ENCODE results near the gene SMCO3. TPM values are rescaled to one million over a fixed set of nuclear protein-coding genes. Genes with fewer than 3 reads are reported as not detected.

The SMCO3 gene
- total RNA-seq, 1 donor from 2014 or later: not detected

- peaks cover 12% of the 10 kb centered on the region for H3K4me1 Mint-ChIP-seq (ENCODE audit: low read depth)
- no peaks in the 10 kb centered on the region for H3K9me3 Mint-ChIP-seq
- intact Hi-C loops (cut with micrococcal nuclease): no loop called here
- H3K4me3 Mint-ChIP-seq (ENCODE audit: low read depth): no peak overlapping the region
- peaks cover 21% of the 10 kb centered on the region for H3K36me3 Mint-ChIP-seq (ENCODE audit: low read depth)
- DNase-seq (ENCODE audit: low spot score): no peak
- H3K27me3 Mint-ChIP-seq (ENCODE audit: low read depth): no peaks in the 10 kb centered on the region
- no peak overlapping the region for H3K27ac Mint-ChIP-seq
Observed at GRCh38 chr12:14781563-14781962, 32.4 kb downstream of the SMCO3 start.

GRCh38 chr12:14780859-14781258 lies 33.1 kb downstream of the SMCO3 start:
- no peak overlapping the region for H3K4me3 Mint-ChIP-seq (ENCODE audit: low read depth)
- H3K9me3 Mint-ChIP-seq: no peaks in the 10 kb centered on the region
- H3K27ac Mint-ChIP-seq: no peak overlapping the region
- H3K27me3 Mint-ChIP-seq (ENCODE audit: low read depth): no peaks in the 10 kb centered on the region
- no peak for DNase-seq (ENCODE audit: low spot score)
- H3K4me1 Mint-ChIP-seq (ENCODE audit: low read depth): peaks cover 19% of the 10 kb centered on the region
- H3K36me3 Mint-ChIP-seq (ENCODE audit: low read depth): peaks cover 20% of the 10 kb centered on the region
- intact Hi-C loops (cut with micrococcal nuclease): no loop called here

GRCh38 chr12:14779834-14780233 lies 34.1 kb downstream of the SMCO3 start:
- peaks cover 27% of the 10 kb centered on the region for H3K4me1 Mint-ChIP-seq (ENCODE audit: low read depth)
- peaks cover 11% of the 10 kb centered on the region for H3K36me3 Mint-ChIP-seq (ENCODE audit: low read depth)
- H3K27me3 Mint-ChIP-seq (ENCODE audit: low read depth): no peaks in the 10 kb centered on the region
- H3K27ac Mint-ChIP-seq: no peak overlapping the region
- H3K9me3 Mint-ChIP-seq: no peaks in the 10 kb centered on the region
- H3K4me3 Mint-ChIP-seq (ENCODE audit: low read depth): no peak overlapping the region
- DNase-seq (ENCODE audit: low spot score): no peak
- intact Hi-C loops (cut with micrococcal nuclease): no loop called here

- Mint-ChIP-seq H3K36me3 (ENCODE audit: low read depth) (no peaks in the 10 kb centered on the region), H3K9me3 (no peaks in the 10 kb centered on the region), H3K4me1 (ENCODE audit: low read depth) (peaks cover 42% of the 10 kb centered on the region), H3K27ac (no peak overlapping the region), H3K4me3 (ENCODE audit: low read depth) (no peak overlapping the region), H3K27me3 (ENCODE audit: low read depth) (no peaks in the 10 kb centered on the region)
- intact Hi-C loops (cut with micrococcal nuclease): no loop called here
- DNase-seq (ENCODE audit: low spot score): no peak
Observed at GRCh38 chr12:14777271-14777670, 36.7 kb downstream of the SMCO3 start.

GRCh38 chr12:14776236-14776961 lies 37.6 kb downstream of the SMCO3 start:
- no peak overlapping the region for H3K27ac Mint-ChIP-seq
- no peak for DNase-seq (ENCODE audit: low spot score)
- intact Hi-C loops (cut with micrococcal nuclease): no loop called here

GRCh38 chr12:14775636-14775980 lies 38.4 kb downstream of the SMCO3 start:
- peaks cover 50% of the 10 kb centered on the region for H3K4me1 Mint-ChIP-seq (ENCODE audit: low read depth)
- no peaks in the 10 kb centered on the region for H3K9me3 Mint-ChIP-seq
- H3K27ac Mint-ChIP-seq: peak overlapping the region; percentile 98
- H3K27me3 Mint-ChIP-seq (ENCODE audit: low read depth): no peaks in the 10 kb centered on the region
- peak overlapping the region; percentile 98 for H3K4me3 Mint-ChIP-seq (ENCODE audit: low read depth)
- intact Hi-C loops (cut with micrococcal nuclease): no loop called here
- no peak for DNase-seq (ENCODE audit: low spot score)
- peaks cover under 1% of the 10 kb centered on the region for H3K36me3 Mint-ChIP-seq (ENCODE audit: low read depth)

More at GRCh38 chr12:14776236-14776961, 37.6 kb downstream of the SMCO3 start:
- H3K36me3 Mint-ChIP-seq (ENCODE audit: low read depth): no peaks in the 10 kb centered on the region
- peaks cover 49% of the 10 kb centered on the region for H3K4me1 Mint-ChIP-seq (ENCODE audit: low read depth)
- no peaks in the 10 kb centered on the region for H3K9me3 Mint-ChIP-seq
- peak overlapping the region; percentile 98 for H3K4me3 Mint-ChIP-seq (ENCODE audit: low read depth)
- H3K27me3 Mint-ChIP-seq (ENCODE audit: low read depth): no peaks in the 10 kb centered on the region

- Mint-ChIP-seq H3K27me3 (ENCODE audit: low read depth) (no peaks in the 10 kb centered on the region), H3K4me3 (ENCODE audit: low read depth) (peak overlapping the region; percentile 98), H3K36me3 (ENCODE audit: low read depth) (peaks cover 6% of the 10 kb centered on the region), H3K4me1 (ENCODE audit: low read depth) (peaks cover 45% of the 10 kb centered on the region), H3K27ac (peak overlapping the region; percentile 98), H3K9me3 (no peaks in the 10 kb centered on the region)
- peak; percentile 25 for DNase-seq (ENCODE audit: low spot score)
- intact Hi-C loops (cut with micrococcal nuclease): loop anchor here (1.0 to 5.0 kb wide), 7 partner anchors 28 to 1673 kb away; partner anchors contain the start of genes C12orf60, GSG1, STRAP and WBP11
Observed at GRCh38 chr12:14774906-14775635, 38.9 kb downstream of the SMCO3 start.

GRCh38 chr12:14774074-14774905 lies 39.7 kb downstream of the SMCO3 start:
- DNase-seq (ENCODE audit: low spot score): peak; percentile 93
- peaks cover 45% of the 10 kb centered on the region for H3K4me1 Mint-ChIP-seq (ENCODE audit: low read depth)

GRCh38 chr12:14773685-14774073 lies 40.3 kb downstream of the SMCO3 start:
- Mint-ChIP-seq H3K9me3 (no peaks in the 10 kb centered on the region), H3K36me3 (ENCODE audit: low read depth) (peaks cover 17% of the 10 kb centered on the region), H3K4me3 (ENCODE audit: low read depth) (peak overlapping the region; percentile 98), H3K4me1 (ENCODE audit: low read depth) (peaks cover 49% of the 10 kb centered on the region), H3K27me3 (ENCODE audit: low read depth) (no peaks in the 10 kb centered on the region), H3K27ac (peak overlapping the region; percentile 98)
- intact Hi-C loops (cut with micrococcal nuclease): loop anchor here (1.0 to 5.0 kb wide), 7 partner anchors 30 to 1671 kb away; partner anchors contain the start of genes C12orf60, GSG1, STRAP and WBP11
- DNase-seq (ENCODE audit: low spot score): no peak

More at GRCh38 chr12:14774074-14774905, 39.7 kb downstream of the SMCO3 start:
- intact Hi-C loops (cut with micrococcal nuclease): loop anchor here (1.0 to 5.0 kb wide), 7 partner anchors 29 to 1672 kb away; partner anchors contain the start of genes C12orf60, GSG1, STRAP and WBP11
- H3K27ac Mint-ChIP-seq: peak overlapping the region; percentile 98
- H3K4me3 Mint-ChIP-seq (ENCODE audit: low read depth): peak overlapping the region; percentile 98
- H3K27me3 Mint-ChIP-seq (ENCODE audit: low read depth): no peaks in the 10 kb centered on the region
- peaks cover 12% of the 10 kb centered on the region for H3K36me3 Mint-ChIP-seq (ENCODE audit: low read depth)
- no peaks in the 10 kb centered on the region for H3K9me3 Mint-ChIP-seq

- peaks cover 51% of the 10 kb centered on the region for H3K4me1 Mint-ChIP-seq (ENCODE audit: low read depth)
- peaks cover 21% of the 10 kb centered on the region for H3K36me3 Mint-ChIP-seq (ENCODE audit: low read depth)
- no peaks in the 10 kb centered on the region for H3K27me3 Mint-ChIP-seq (ENCODE audit: low read depth)
- H3K4me3 Mint-ChIP-seq (ENCODE audit: low read depth): peak overlapping the region; percentile 98
- DNase-seq (ENCODE audit: low spot score): no peak
- intact Hi-C loops (cut with micrococcal nuclease): loop anchor here (5.0 kb wide), 5 partner anchors 386 to 1671 kb away; partner anchors contain the start of genes GSG1 and STRAP
- H3K9me3 Mint-ChIP-seq: no peaks in the 10 kb centered on the region
- H3K27ac Mint-ChIP-seq: no peak overlapping the region
Observed at GRCh38 chr12:14772946-14773345, 41.0 kb downstream of the SMCO3 start.

- Mint-ChIP-seq H3K4me3 (ENCODE audit: low read depth) (peak overlapping the region; percentile 95), H3K27me3 (ENCODE audit: low read depth) (no peaks in the 10 kb centered on the region), H3K4me1 (ENCODE audit: low read depth) (peaks cover 59% of the 10 kb centered on the region), H3K36me3 (ENCODE audit: low read depth) (peaks cover 33% of the 10 kb centered on the region), H3K27ac (peak overlapping the region; percentile 98), H3K9me3 (peaks cover 4% of the 10 kb centered on the region)
- intact Hi-C loops (cut with micrococcal nuclease): loop anchor here (1.0 to 5.0 kb wide), 8 partner anchors 177 to 1669 kb away; partner anchors contain the start of genes ARHGDIB, GSG1 and STRAP
- no peak for DNase-seq (ENCODE audit: low spot score)
Observed at GRCh38 chr12:14771651-14772137, 42.3 kb downstream of the SMCO3 start.

All from activated T-helper 2 cell treated with anti-CD3 and anti-CD28 coated beads, Interferon-gamma antibody, Interleukin-2, Interleukin-4, amounts not matched to agents 10 μg/mL and 5 μg/mL and 100 μg/mL, durations not matched to agents 14 hours and 24 hours and 36 hours (primary cell).